Uterus (tissue), 4 donors: Measurements from ENCODE around the gene KARS1. TPM values are rescaled to one million over a fixed set of nuclear protein-coding genes. Genes with fewer than 3 reads are reported as not detected.

Source experiments
- DNase-seq, 2 donors: peaks; one replicate each; pipeline ENCODE4 v3.0.0-alpha.2; 2019 to 2020
- H3K27ac ChIP-seq, 2 donors: fragments of 200-600 bp; sonication (generic); 1 replicate in 1 of 2; 2 replicates in 1 of 2; pipeline ENCODE4 v1.5.1; 2016 to 2018
- H3K27me3 ChIP-seq, 2 donors: fragments of 200-600 bp; sonication (generic); one replicate each; pipeline ENCODE4 v1.5.1; 2018 to 2019; ENCODE audit warnings: control low read depth in 1 of 2
- H3K36me3 ChIP-seq, 2 donors: fragments of 200-600 bp; sonication (generic); one replicate each; pipeline ENCODE4 v1.5.1; 2019; ENCODE audit warnings: control low read depth in 1 of 2
- H3K4me1 ChIP-seq, 2 donors: fragments of 200-600 bp; sonication (generic); one replicate each; pipeline ENCODE4 v1.5.1; 2018 to 2019; ENCODE audit warnings: control low read depth in 1 of 2
- H3K4me3 ChIP-seq, 2 donors: fragments of 200-600 bp; sonication (generic); 1 replicate in 1 of 2; 2 replicates in 1 of 2; pipeline ENCODE4 v1.5.1; 2018 to 2019; ENCODE audit warnings: mild to moderate bottlenecking in 1 of 2
- H3K9me3 ChIP-seq, 2 donors: fragments of 200-600 bp; sonication (generic); one replicate each; pipeline ENCODE4 v1.5.1; 2019; ENCODE audit warnings: control low read depth in 1 of 2
- CTCF ChIP-seq, 4 experiments: fragments of 200-600 bp in 2 of 4; fragments of 450-650 bp in 2 of 4; sonication (generic) in 2 of 4; IDR thresholded peaks; one replicate each; pipeline ENCODE4 v1.5.1; 2016 to 2019; ENCODE audit warnings: antibody characterized with exemption in 4 of 4, mild to moderate bottlenecking in 2 of 4, moderate library complexity in 1 of 4
- POLR2A ChIP-seq, 2 donors: fragments of 450-650 bp; IDR thresholded peaks; one replicate each; pipeline ENCODE4 v1.6.1; 2016; ENCODE audit warnings: antibody characterized with exemption in 2 of 2, mild to moderate bottlenecking in 1 of 2, moderate library complexity in 1 of 2
- intact Hi-C: fragments of 100-400 bp; cut with DNase I; formaldehyde crosslinking; loops from one replicate; pipeline ENCODE4 v1.15.1; 2023; ENCODE audit warnings: low total_unique reads
- total RNA-seq, 4 donors: library from RNA; depleted of rRNA in 3 of 4; stranded (reverse); fragments of >200 nt in 3 of 4; gene quantifications; one replicate each; pipeline versions ENCODE4 v1.1.0 to v1.2.4, GENCODE V29; 2014 to 2023
- donor health status: DM: yes; HTN: yes; CAD: no.

KARS1 gene
- total RNA-seq, 4 donors from 2014 or later: 51.8 to 101 (median 87.1) TPM

DNA sequence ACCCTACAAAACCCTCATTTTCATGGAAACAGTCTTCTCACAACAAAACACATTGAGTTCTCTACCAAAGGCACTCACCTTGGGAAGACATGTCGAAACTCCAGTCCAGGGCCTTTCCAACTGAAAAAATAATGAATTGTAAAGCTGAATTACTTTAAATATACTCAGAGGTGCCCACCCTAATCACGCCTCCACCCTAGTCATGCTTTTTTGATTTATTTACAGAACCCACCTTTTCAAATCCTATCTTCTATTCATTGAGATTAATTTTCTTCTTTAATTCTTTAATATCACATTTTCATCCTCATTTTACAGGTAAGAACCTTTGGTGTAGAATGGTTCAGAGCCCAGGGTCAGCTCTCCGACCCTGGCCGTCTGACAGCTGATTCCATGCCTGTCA lies 29.4 kb upstream of the KARS1 start, which contains the start of gene CPHXL2:
CPHXL2 (minus strand) TSS at position 101 of the 400 bp plus-strand sequence; CDS start at position 91, 10 bp downstream.
- DNase-seq: no peak
- Histone ChIP-seq H3K36me3 (no peaks in the 10 kb centered on the region), H3K27ac (no peak within 1 kb of the TSS), H3K4me1 (no peaks in the 10 kb centered on the region), H3K9me3 (no peaks in the 10 kb centered on the region), H3K4me3 (no peak within 1 kb of the TSS), H3K27me3 (no peaks in the 10 kb centered on the region)
- TF ChIP-seq CTCF (IDR thresholded peaks at IDR 0.05): no peak
- no peak for TF ChIP-seq POLR2A (IDR thresholded peaks at IDR 0.05)
- intact Hi-C loops: no loop called here

GRCh38 chr16:75667503-75667902 lies 20.0 kb upstream of the KARS1 start:
- no peaks in the 10 kb centered on the region for H3K9me3 ChIP-seq
- H3K36me3 ChIP-seq: no peaks in the 10 kb centered on the region
- no peak overlapping the region for H3K27ac ChIP-seq
- no peak for DNase-seq
- H3K27me3 ChIP-seq: no peaks in the 10 kb centered on the region
- H3K4me1 ChIP-seq: no peaks in the 10 kb centered on the region
- intact Hi-C loops: no loop called here
- TF ChIP-seq POLR2A (IDR thresholded peaks at IDR 0.05): no peak
- TF ChIP-seq CTCF (IDR thresholded peaks at IDR 0.05): no peak
- no peak overlapping the region for H3K4me3 ChIP-seq

DNA sequence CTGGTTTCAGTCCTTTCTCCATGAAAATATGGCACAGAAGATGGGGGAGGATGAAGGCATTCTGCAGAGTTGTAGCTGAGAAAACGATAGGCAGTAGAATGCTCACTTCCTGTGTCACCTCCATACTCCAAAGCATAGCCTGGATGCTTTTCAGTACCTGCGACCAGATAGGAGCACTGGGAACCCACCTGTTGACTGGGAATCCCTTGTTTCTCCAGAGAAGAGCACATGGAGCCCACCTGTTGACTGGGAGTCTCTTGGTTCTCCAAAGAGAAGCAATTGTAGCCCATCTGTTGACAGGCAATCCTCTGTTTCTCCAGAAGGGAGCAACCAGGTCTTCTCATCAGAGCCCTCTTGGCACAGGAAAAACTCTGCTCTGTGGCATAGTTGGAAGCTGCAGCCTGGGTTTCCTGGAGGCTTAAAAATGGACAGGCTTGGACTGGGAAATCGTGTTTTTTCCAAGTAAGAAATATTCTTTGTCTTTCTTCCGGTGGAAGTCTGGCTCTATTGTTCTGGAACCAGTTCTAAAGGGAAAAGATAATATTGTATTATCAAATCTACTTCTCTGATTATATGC lies 13.3 kb upstream of the KARS1 start:
- DNase-seq: no peak
- Histone ChIP-seq H3K4me1 (no peaks in the 10 kb centered on the region), H3K4me3 (no peak overlapping the region), H3K9me3 (no peaks in the 10 kb centered on the region), H3K27me3 (no peaks in the 10 kb centered on the region), H3K27ac (no peak overlapping the region), H3K36me3 (no peaks in the 10 kb centered on the region)
- intact Hi-C loops: no loop called here
- TF ChIP-seq POLR2A (IDR thresholded peaks at IDR 0.05) (no peak), CTCF (IDR thresholded peaks at IDR 0.05) (no peak)

GRCh38 chr16:75660321-75660720 lies 12.9 kb upstream of the KARS1 start:
- no peak for TF ChIP-seq CTCF (IDR thresholded peaks at IDR 0.05)
- TF ChIP-seq POLR2A (IDR thresholded peaks at IDR 0.05): no peak
- Histone ChIP-seq H3K4me3 (no peak overlapping the region), H3K27ac (no peak overlapping the region), H3K36me3 (no peaks in the 10 kb centered on the region), H3K9me3 (no peaks in the 10 kb centered on the region), H3K27me3 (no peaks in the 10 kb centered on the region), H3K4me1 (no peaks in the 10 kb centered on the region)
- intact Hi-C loops: no loop called here
- no peak for DNase-seq

DNA sequence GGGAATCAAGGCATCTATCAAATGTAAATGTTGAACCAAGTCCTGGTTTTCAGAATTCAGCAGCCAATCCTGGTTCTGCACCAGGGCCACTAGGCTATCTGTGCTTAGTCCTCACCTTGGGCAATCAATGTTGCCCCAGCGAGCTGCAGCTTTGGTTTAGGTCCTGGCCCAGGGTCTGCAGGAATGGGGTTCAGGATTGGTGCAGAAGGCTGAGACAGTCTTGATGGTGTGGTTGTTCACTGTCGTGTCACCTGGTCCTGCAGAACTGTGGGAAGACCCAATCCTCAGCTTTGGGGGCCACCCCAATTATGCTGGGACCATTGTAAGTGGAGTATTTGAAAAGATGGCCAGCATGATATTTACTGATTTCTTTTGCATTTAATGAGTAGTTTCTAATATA lies 10.7 kb upstream of the KARS1 start:
- TF ChIP-seq CTCF (IDR thresholded peaks at IDR 0.05) (no peak), POLR2A (IDR thresholded peaks at IDR 0.05) (no peak)
- Histone ChIP-seq H3K4me3 (no peak overlapping the region), H3K4me1 (peaks cover 0 to 6% of the 10 kb centered on the region in 2 donors), H3K27me3 (no peaks in the 10 kb centered on the region), H3K27ac (no peak overlapping the region), H3K36me3 (no peaks in the 10 kb centered on the region), H3K9me3 (no peaks in the 10 kb centered on the region)
- DNase-seq: no peak
- intact Hi-C loops: no loop called here
